CD4-positive, CD25-positive, alpha-beta regulatory T cell (primary cell): Measurements from ENCODE around the gene ATP2A3. TPM values are rescaled to one million over a fixed set of nuclear protein-coding genes. Genes with fewer than 3 reads are reported as not detected.

Source experiments
- ATAC-seq, 2 donors: fragments of 150-1000 bp; cut with Tn5 transposase; one replicate each; pipeline ENCODE4 v1.10.0; 2021; ENCODE audit warnings: low read depth in 2 of 2, moderate number of reproducible peaks in 2 of 2, moderate library complexity in 1 of 2
- DNase-seq, 3 donors: peaks; one replicate each; pipeline versions ENCODE4 v3.0.0 to v3.0.0-alpha.2; 2012 to 2022; ENCODE audit warnings: mixed read lengths in 1 of 3
- H3K27ac ChIP-seq: one replicate; pipeline ENCODE4 v1.7.0; 2013; ENCODE audit warnings: mild to moderate bottlenecking, low read length; ENCODE audit not compliant: insufficient read depth, poor library complexity, severe bottlenecking
- H3K27me3 ChIP-seq: one replicate; pipeline ENCODE4 v1.7.0; 2013; ENCODE audit warnings: low read length; ENCODE audit not compliant: control insufficient read depth, insufficient read depth
- H3K36me3 ChIP-seq: one replicate; pipeline ENCODE4 v1.7.0; 2013; ENCODE audit warnings: mild to moderate bottlenecking, low read length, moderate library complexity; ENCODE audit not compliant: control insufficient read depth, insufficient read depth
- H3K4me1 ChIP-seq: 2 replicates; pipeline ENCODE4 v1.7.0; 2013; ENCODE audit warnings: mild to moderate bottlenecking, low read length; ENCODE audit not compliant: insufficient read depth, control insufficient read depth, poor library complexity, severe bottlenecking
- H3K4me3 ChIP-seq: one replicate; pipeline ENCODE4 v1.7.0; 2013; ENCODE audit warnings: low read depth, mild to moderate bottlenecking, low read length, moderate library complexity
- H3K9me3 ChIP-seq, 2 experiments: 1 replicate in 1 of 2; 2 replicates in 1 of 2; pipeline ENCODE4 v1.7.0; 2013; ENCODE audit warnings: low read length in 2 of 2, mild to moderate bottlenecking in 1 of 2, moderate library complexity in 1 of 2; ENCODE audit not compliant: control insufficient read depth in 2 of 2
- H3K27ac Mint-ChIP-seq, 3 donors: one replicate each; pipeline ENCODE4 v1.8.0; 2020 to 2022; ENCODE audit warnings: mild to moderate bottlenecking in 3 of 3, mixed read lengths in 3 of 3, moderate library complexity in 2 of 3
- H3K27me3 Mint-ChIP-seq: one replicate; pipeline ENCODE4 v1.8.0; 2022; ENCODE audit warnings: mild to moderate bottlenecking, mixed read lengths
- H3K36me3 Mint-ChIP-seq: one replicate; pipeline ENCODE4 v1.8.0; 2020; ENCODE audit warnings: mixed read lengths
- H3K4me1 Mint-ChIP-seq, 4 donors: one replicate each; pipeline ENCODE4 v1.8.0; 2020 to 2022; ENCODE audit warnings: mixed read lengths in 4 of 4, mild to moderate bottlenecking in 1 of 4
- H3K4me3 Mint-ChIP-seq, 4 donors: one replicate each; pipeline ENCODE4 v1.8.0; 2020 to 2022; ENCODE audit warnings: mild to moderate bottlenecking in 4 of 4, mixed read lengths in 4 of 4, moderate library complexity in 3 of 4
- H3K9me3 Mint-ChIP-seq, 7 donors: one replicate each; pipeline ENCODE4 v1.8.0; 2020 to 2022; ENCODE audit warnings: mixed read lengths in 7 of 7, mild to moderate bottlenecking in 3 of 7, moderate library complexity in 2 of 7
- polyA plus RNA-seq, 4 donors: library from polyadenylated mRNA; unstranded; fragments of 300-500 nt; fragmentation: Illumina TruSeq; gene quantifications; one replicate each; pipeline ENCODE4 v1.2.3, GENCODE V29; 2021
- total RNA-seq: library from RNA; stranded (reverse); gene quantifications from one replicate; pipeline ENCODE4 v1.2.3, GENCODE V29; 2022

The ATP2A3 gene
- total and polyA plus RNA-seq, 5 donors from 2014 or later: 33.5 to 306 (median 43.8) TPM

- ATAC-seq: no peak
Measured at GRCh38 chr17:3925684-3926485, 38.4 kb downstream of the ATP2A3 start.

DNA sequence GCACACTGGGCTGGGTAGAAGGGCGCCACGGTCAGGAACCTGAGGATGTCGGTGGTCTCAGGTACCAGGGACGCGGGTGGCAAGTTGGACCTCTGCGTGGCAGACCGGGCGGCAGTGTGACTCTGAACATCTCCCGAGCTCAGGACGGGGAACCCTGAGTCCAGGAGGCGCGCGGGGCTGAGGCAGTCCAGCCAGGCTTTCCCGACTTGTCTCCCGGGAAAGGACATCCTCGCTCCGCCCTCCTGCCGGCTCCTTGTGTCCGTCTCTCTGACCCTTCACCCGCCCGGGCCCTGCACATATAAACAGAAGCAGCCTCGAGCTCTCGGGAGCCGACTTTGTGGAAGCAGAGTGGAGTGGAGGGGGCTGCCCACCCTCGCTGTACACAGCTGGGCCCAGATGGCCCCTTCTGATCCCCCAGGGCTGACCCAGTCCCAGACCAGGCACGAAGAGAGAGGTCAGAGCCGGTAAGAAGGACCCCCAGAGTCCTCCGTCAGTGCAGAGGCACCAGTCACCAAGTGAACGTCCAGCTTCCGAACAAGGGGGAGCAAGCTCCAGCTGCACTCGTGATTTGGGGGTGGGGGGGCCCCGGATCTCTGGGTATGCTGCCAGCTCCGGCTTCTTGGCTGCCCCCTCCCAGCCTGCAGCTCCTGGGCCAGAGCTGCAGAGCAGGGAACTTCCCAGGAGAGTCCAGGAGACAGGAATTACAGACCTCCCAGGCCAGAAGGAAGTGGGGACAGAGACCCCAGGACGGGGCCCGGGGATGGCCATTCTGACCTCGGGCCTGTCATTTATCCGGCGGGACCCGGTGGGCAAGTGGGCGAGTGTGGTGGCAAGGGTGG is 39.5 kb downstream of the ATP2A3 start:
- H3K36me3 Mint-ChIP-seq: peaks cover 10% of the 10 kb centered on the region
- no peak for DNase-seq
- H3K27ac ChIP-seq: no peak overlapping the region

More at GRCh38 chr17:3925684-3926485, 38.4 kb downstream of the ATP2A3 start:
- no peak for DNase-seq
- Mint-ChIP-seq H3K4me3 (no peak overlapping the region), H3K36me3 (peaks cover 10% of the 10 kb centered on the region), H3K9me3 (no peaks in the 10 kb centered on the region), H3K4me1 (no peaks in the 10 kb centered on the region), H3K27me3 (no peaks in the 10 kb centered on the region), H3K27ac (no peak overlapping the region)
- Histone ChIP-seq H3K9me3 (no peaks in the 10 kb centered on the region), H3K4me3 (no peak overlapping the region), H3K27me3 (no peaks in the 10 kb centered on the region), H3K36me3 (peaks cover 51% of the 10 kb centered on the region), H3K4me1 (no peaks in the 10 kb centered on the region), H3K27ac (no peak overlapping the region)

GRCh38 chr17:3923466-3924190 is 40.6 kb downstream of the ATP2A3 start:
- H3K27me3 ChIP-seq: no peaks in the 10 kb centered on the region
- Mint-ChIP-seq H3K36me3 (peaks cover 10% of the 10 kb centered on the region), H3K4me3 (no peak overlapping the region), H3K27me3 (no peaks in the 10 kb centered on the region), H3K4me1 (peaks cover 0 to 3% (median 0%) of the 10 kb centered on the region in 4 donors), H3K9me3 (no peaks in the 10 kb centered on the region), H3K27ac (no peak overlapping the region)
- ATAC-seq (no peak), DNase-seq (no peak)
- no peaks in the 10 kb centered on the region for H3K4me1 ChIP-seq
- H3K9me3 ChIP-seq: no peaks in the 10 kb centered on the region
- H3K4me3 ChIP-seq: no peak overlapping the region
- peaks cover 38% of the 10 kb centered on the region for H3K36me3 ChIP-seq
- no peak overlapping the region for H3K27ac ChIP-seq

More for the DNA sequence above, 39.5 kb downstream of the ATP2A3 start:
- H3K27me3 ChIP-seq: no peaks in the 10 kb centered on the region
- H3K4me1 ChIP-seq: no peaks in the 10 kb centered on the region
- ATAC-seq: no peak
- no peak overlapping the region for H3K4me3 ChIP-seq
- H3K4me3 Mint-ChIP-seq: no peak overlapping the region
- no peaks in the 10 kb centered on the region for H3K9me3 Mint-ChIP-seq
- H3K36me3 ChIP-seq: peaks cover 46% of the 10 kb centered on the region
- no peaks in the 10 kb centered on the region for H3K9me3 ChIP-seq
- no peaks in the 10 kb centered on the region for H3K27me3 Mint-ChIP-seq
- H3K4me1 Mint-ChIP-seq: peaks cover 0 to 2% (median 0%) of the 10 kb centered on the region in 4 donors
- no peak overlapping the region for H3K27ac Mint-ChIP-seq

DNA sequence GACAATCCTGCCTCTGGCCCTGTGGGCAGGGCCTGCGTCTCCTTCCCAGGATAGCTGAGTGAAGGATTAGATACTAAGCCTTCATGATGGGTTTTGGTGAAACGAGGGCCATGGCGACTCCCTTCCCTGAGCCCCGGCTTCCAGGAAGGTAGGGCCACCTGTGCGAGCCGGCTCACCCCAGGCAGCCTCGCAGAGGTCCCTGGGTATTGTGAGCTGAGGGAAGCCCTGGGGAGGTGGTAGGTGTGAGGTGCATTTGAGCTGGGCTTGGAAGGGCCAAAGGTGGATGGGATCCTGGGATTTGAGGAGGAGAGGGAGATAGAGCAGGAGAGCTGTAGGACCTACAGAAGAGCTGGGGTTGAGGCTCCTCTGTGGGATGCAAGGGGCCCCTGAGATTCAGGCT is 41.5 kb downstream of the ATP2A3 start:
- ATAC-seq: no peak

DNA sequence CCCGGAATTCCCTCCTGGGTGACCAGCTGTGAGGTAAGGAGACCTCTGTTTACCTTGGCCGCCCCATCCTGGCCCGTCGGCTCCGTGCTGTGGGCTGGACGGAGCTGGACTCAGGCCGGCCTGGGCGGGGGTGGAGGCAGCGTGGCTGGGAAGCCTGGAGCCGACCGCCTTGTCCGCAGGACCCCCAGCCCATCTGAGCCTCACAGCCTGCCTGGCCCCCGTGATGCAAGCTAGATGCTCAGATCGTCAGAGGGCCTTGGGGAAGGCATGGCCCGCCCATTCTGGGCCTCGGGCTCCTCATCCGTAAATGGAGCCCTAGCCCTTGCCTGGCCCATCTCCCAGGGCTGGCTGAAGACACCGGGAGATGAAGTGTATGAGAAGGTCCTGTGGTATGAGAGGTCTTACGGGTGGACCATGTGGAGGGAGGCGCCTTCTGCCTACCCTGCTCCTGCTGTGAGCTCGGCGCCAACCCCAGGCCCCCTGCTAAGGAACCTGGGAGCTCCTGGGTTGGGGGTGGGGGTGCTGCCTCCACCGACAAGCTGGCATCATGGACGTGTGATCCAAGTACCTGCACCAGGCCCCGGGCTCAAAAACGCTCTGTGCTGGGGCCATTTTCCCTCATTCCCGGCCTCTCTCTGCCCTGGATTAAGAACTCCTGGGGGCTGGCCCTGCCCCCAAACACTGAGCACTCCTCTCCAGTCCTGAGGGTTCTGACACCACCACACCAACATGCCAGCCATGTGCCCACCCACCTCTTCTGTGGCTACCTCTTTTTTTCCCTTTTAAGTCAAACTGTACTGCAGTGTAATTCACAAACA is 42.5 kb downstream of the ATP2A3 start:
- H3K9me3 ChIP-seq: no peaks in the 10 kb centered on the region
- no peak overlapping the region for H3K27ac ChIP-seq
- no peaks in the 10 kb centered on the region for H3K9me3 Mint-ChIP-seq
- peaks cover 0 to 11% (median 0%) of the 10 kb centered on the region in 4 donors for H3K4me1 Mint-ChIP-seq
- no peak for DNase-seq
- no peak for ATAC-seq
- H3K36me3 ChIP-seq: peaks cover 19% of the 10 kb centered on the region
- no peaks in the 10 kb centered on the region for H3K27me3 Mint-ChIP-seq
- H3K27ac Mint-ChIP-seq: no peak overlapping the region
- no peaks in the 10 kb centered on the region for H3K27me3 ChIP-seq
- H3K4me1 ChIP-seq: peaks cover 6% of the 10 kb centered on the region
- peaks cover 10% of the 10 kb centered on the region for H3K36me3 Mint-ChIP-seq
- no peak overlapping the region for H3K4me3 ChIP-seq
- no peak overlapping the region for H3K4me3 Mint-ChIP-seq

More for the DNA sequence above, 41.5 kb downstream of the ATP2A3 start:
- H3K27me3 ChIP-seq: no peaks in the 10 kb centered on the region
- no peaks in the 10 kb centered on the region for H3K4me1 ChIP-seq
- H3K36me3 ChIP-seq: peaks cover 29% of the 10 kb centered on the region
- H3K9me3 Mint-ChIP-seq: no peaks in the 10 kb centered on the region
- DNase-seq: no peak
- H3K36me3 Mint-ChIP-seq: peaks cover 10% of the 10 kb centered on the region
- no peak overlapping the region for H3K4me3 Mint-ChIP-seq
- peaks cover 0 to 6% (median 0%) of the 10 kb centered on the region in 4 donors for H3K4me1 Mint-ChIP-seq
- H3K27ac Mint-ChIP-seq: no peak overlapping the region
- no peaks in the 10 kb centered on the region for H3K9me3 ChIP-seq
- no peaks in the 10 kb centered on the region for H3K27me3 Mint-ChIP-seq
- no peak overlapping the region for H3K4me3 ChIP-seq
- no peak overlapping the region for H3K27ac ChIP-seq

- no peaks in the 10 kb centered on the region for H3K9me3 ChIP-seq
- H3K27ac ChIP-seq: no peak overlapping the region
- DNase-seq: no peak
- no peaks in the 10 kb centered on the region for H3K27me3 Mint-ChIP-seq
- H3K4me1 ChIP-seq: peaks cover 13% of the 10 kb centered on the region
- no peaks in the 10 kb centered on the region for H3K27me3 ChIP-seq
- H3K9me3 Mint-ChIP-seq: no peaks in the 10 kb centered on the region
- no peak overlapping the region for H3K27ac Mint-ChIP-seq
- H3K4me3 ChIP-seq: no peak overlapping the region
- H3K4me1 Mint-ChIP-seq: peaks cover 0 to 18% (median under 1%) of the 10 kb centered on the region in 4 donors
- no peak for ATAC-seq
- H3K36me3 Mint-ChIP-seq: peaks cover 10% of the 10 kb centered on the region
- peaks cover 18% of the 10 kb centered on the region for H3K36me3 ChIP-seq
- H3K4me3 Mint-ChIP-seq: no peak overlapping the region
Measured at GRCh38 chr17:3921006-3921405, 43.2 kb downstream of the ATP2A3 start.

GRCh38 chr17:3919123-3919624 is 45.1 kb downstream of the ATP2A3 start:
- no peak overlapping the region for H3K27ac Mint-ChIP-seq
- no peak for ATAC-seq
- peaks cover 0 to 30% (median 8%) of the 10 kb centered on the region in 4 donors for H3K4me1 Mint-ChIP-seq
- H3K4me3 Mint-ChIP-seq: no peak overlapping the region
- H3K27ac ChIP-seq: no peak overlapping the region
- no peaks in the 10 kb centered on the region for H3K9me3 Mint-ChIP-seq
- no peak overlapping the region for H3K4me3 ChIP-seq
- peaks cover 15% of the 10 kb centered on the region for H3K4me1 ChIP-seq
- no peaks in the 10 kb centered on the region for H3K27me3 Mint-ChIP-seq
- peaks cover 2% of the 10 kb centered on the region for H3K36me3 ChIP-seq
- H3K27me3 ChIP-seq: no peaks in the 10 kb centered on the region
- H3K36me3 Mint-ChIP-seq: peaks cover 3% of the 10 kb centered on the region
- H3K9me3 ChIP-seq: no peaks in the 10 kb centered on the region
- DNase-seq: no peak
